WTC11 (cell line): ENCODE measurements around the gene LRRC8D. TPM values are rescaled to one million over a fixed set of nuclear protein-coding genes. Genes with fewer than 3 reads are reported as not detected.

Experiments
- ATAC-seq: fragments of 200-7000 bp; cut with Tn5 transposase; 2 replicates; pipeline ENCODE4 v1.10.0; 2021; ENCODE audit warnings: mild to moderate bottlenecking, moderate library complexity
- CTCF ChIA-PET: fragments of 300-600 bp; sonication (Branson Sonifier 250); formaldehyde crosslinking; loops from one replicate; lab custom pipeline; 2021; ENCODE audit warnings: antibody characterized with exemption; lab: Charles Lee
- POLR2A ChIA-PET: fragments of 350-600 bp; sonication (Branson Sonifier 250); formaldehyde crosslinking; loops from one replicate; lab custom pipeline; 2021; ENCODE audit warnings: antibody characterized with exemption; lab: Charles Lee
- DNase-seq: peaks from one replicate; pipeline ENCODE4 v3.0.0; 2021; ENCODE audit warnings: low spot score
- H3K27ac Mint-ChIP-seq: 2 replicates; pipeline ENCODE4 v1.8.0; 2021; ENCODE audit warnings: mixed read lengths
- H3K27me3 Mint-ChIP-seq: 2 replicates; pipeline ENCODE4 v1.8.0; 2021; ENCODE audit warnings: low read depth, mild to moderate bottlenecking, moderate library complexity, mixed read lengths
- H3K36me3 Mint-ChIP-seq: 2 replicates; pipeline ENCODE4 v1.8.0; 2021; ENCODE audit warnings: mixed read lengths
- H3K4me1 Mint-ChIP-seq: 2 replicates; pipeline ENCODE4 v1.8.0; 2022; ENCODE audit warnings: mixed read lengths
- H3K4me3 Mint-ChIP-seq: 2 replicates; pipeline ENCODE4 v1.8.0; 2021; ENCODE audit warnings: mild to moderate bottlenecking, moderate library complexity, mixed read lengths
- H3K9me3 Mint-ChIP-seq: 2 replicates; pipeline ENCODE4 v1.8.0; 2021; ENCODE audit warnings: mixed read lengths
- FOXP4 ChIP-seq: sonication (generic); formaldehyde crosslinking; IDR thresholded peaks from 2 replicates; pipeline ENCODE4 v1.8.0; 2022; ENCODE audit warnings: mild to moderate bottlenecking, missing genetic modification reagents
- GRHL2 ChIP-seq: fragments of 250-450 bp; sonication (Bioruptor Pico); IDR thresholded peaks from 2 replicates; pipeline ENCODE4 v1.8.0; 2022; ENCODE audit warnings: mild to moderate bottlenecking, moderate library complexity; ENCODE audit not compliant: insufficient replicate concordance, severe bottlenecking
- GTF2I ChIP-seq: fragments of 250-450 bp; sonication (Bioruptor Pico); conservative IDR thresholded peaks from 2 replicates; pipeline ENCODE4 v1.4.0; 2021; ENCODE audit warnings: mild to moderate bottlenecking
- HMGA2 ChIP-seq: fragments of 250-450 bp; sonication (Bioruptor Pico); IDR thresholded peaks from 2 replicates; pipeline ENCODE4 v1.4.0; 2021; ENCODE audit warnings: mild to moderate bottlenecking, moderate library complexity
- IRF2 ChIP-seq: sonication (generic); formaldehyde crosslinking; IDR thresholded peaks from 2 replicates; pipeline ENCODE4 v1.8.0; 2022; ENCODE audit warnings: low read depth, missing genetic modification reagents, borderline replicate concordance
- JUN ChIP-seq: sonication (generic); formaldehyde crosslinking; IDR thresholded peaks from 2 replicates; pipeline ENCODE4 v1.8.0; 2023; ENCODE audit warnings: mild to moderate bottlenecking, missing genetic modification reagents
- KAT7 ChIP-seq: sonication (generic); formaldehyde crosslinking; IDR thresholded peaks from 2 replicates; pipeline ENCODE4 v1.8.1; 2023; ENCODE audit warnings: missing genetic modification reagents, mild to moderate bottlenecking, borderline replicate concordance
- NFATC4 ChIP-seq: fragments of 250-450 bp; sonication (Bioruptor Pico); IDR thresholded peaks from 2 replicates; pipeline ENCODE4 v1.9.0; 2021; ENCODE audit warnings: mild to moderate bottlenecking
- ZNF121 ChIP-seq: sonication (generic); formaldehyde crosslinking; IDR thresholded peaks from 2 replicates; pipeline ENCODE4 v1.8.0; 2023; ENCODE audit warnings: missing genetic modification reagents
- total RNA-seq: library from RNA; stranded (reverse); gene quantifications from 3 replicates; pipeline ENCODE4 v1.2.3, GENCODE V29; 2021
- TF ChIP-seq, protein P1 (sequence below): sonication (generic); formaldehyde crosslinking; IDR thresholded peaks from 2 replicates; pipeline ENCODE4 v1.8.1; 2022; ENCODE audit warnings: low read depth, missing genetic modification reagents, borderline replicate concordance
- TF ChIP-seq, protein P2 (sequence below): fragments of 250-450 bp; sonication (Bioruptor Pico); IDR thresholded peaks from 2 replicates; pipeline ENCODE4 v1.9.0; 2021; ENCODE audit warnings: mild to moderate bottlenecking, borderline replicate concordance
- TF ChIP-seq, protein P3 (sequence below): sonication (generic); formaldehyde crosslinking; IDR thresholded peaks from 2 replicates; pipeline ENCODE4 v1.8.0; 2022; ENCODE audit warnings: mild to moderate bottlenecking, missing genetic modification reagents
- TF ChIP-seq, protein P4 (sequence below): sonication (generic); formaldehyde crosslinking; IDR thresholded peaks from 2 replicates; pipeline ENCODE4 v1.8.1; 2022; ENCODE audit warnings: mild to moderate bottlenecking, moderate library complexity, missing genetic modification reagents

Gene LRRC8D
- total RNA-seq, 1 experiment from 2014 or later: 42.6 TPM

- TF ChIP-seq FOXP4 (CRISPR knock-in tag): no peak
These were observed 154.1 kb downstream of the LRRC8D start (continued) for GRCh38 chr1:89974696-89975470.

DNA sequence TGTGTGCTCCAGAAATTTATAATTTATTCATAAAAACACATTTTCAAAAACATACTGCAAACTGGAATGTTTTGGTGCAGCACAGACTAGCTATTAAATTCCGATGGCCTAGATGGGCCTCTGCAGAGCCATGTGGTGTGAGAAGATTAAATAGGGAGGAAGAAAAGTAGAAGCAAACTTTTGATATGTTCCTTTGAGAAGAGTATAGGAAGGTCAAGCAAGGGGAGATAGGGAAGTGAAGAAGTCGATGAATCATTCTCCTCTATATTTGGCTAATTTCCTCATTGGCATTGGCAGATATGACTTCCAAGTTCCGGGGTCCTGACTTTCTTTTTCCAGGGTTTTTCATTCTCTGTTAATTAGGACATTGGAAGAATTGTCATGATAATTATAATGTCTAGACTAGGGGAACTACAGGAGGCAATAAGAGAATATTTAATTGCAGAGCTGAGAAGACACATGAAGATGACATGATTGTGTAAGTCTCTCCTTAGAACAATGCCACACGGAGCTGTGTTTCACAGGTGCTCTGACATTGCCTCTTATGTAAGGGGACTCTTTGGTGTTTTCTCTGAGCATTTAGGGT, 154.8 kb downstream of the LRRC8D start:
- ChIA-PET CTCF (interaction anchor here (0.5 to 1.2 kb wide), 3 partner anchors 163 to 171 kb away, joined by 3 to 4 read pairs (median 4); no protein-coding TSS in a partner anchor), POLR2A (no interaction called here)
- no peak for ATAC-seq
- no peak for DNase-seq
- TF ChIP-seq, protein P1, sequence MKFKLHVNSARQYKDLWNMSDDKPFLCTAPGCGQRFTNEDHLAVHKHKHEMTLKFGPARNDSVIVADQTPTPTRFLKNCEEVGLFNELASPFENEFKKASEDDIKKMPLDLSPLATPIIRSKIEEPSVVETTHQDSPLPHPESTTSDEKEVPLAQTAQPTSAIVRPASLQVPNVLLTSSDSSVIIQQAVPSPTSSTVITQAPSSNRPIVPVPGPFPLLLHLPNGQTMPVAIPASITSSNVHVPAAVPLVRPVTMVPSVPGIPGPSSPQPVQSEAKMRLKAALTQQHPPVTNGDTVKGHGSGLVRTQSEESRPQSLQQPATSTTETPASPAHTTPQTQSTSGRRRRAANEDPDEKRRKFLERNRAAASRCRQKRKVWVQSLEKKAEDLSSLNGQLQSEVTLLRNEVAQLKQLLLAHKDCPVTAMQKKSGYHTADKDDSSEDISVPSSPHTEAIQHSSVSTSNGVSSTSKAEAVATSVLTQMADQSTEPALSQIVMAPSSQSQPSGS (CRISPR knock-in tag): no peak
- TF ChIP-seq GTF2I: no peak
- TF ChIP-seq HMGA2 (CRISPR knock-in tag): no peak
- TF ChIP-seq, protein P2, sequence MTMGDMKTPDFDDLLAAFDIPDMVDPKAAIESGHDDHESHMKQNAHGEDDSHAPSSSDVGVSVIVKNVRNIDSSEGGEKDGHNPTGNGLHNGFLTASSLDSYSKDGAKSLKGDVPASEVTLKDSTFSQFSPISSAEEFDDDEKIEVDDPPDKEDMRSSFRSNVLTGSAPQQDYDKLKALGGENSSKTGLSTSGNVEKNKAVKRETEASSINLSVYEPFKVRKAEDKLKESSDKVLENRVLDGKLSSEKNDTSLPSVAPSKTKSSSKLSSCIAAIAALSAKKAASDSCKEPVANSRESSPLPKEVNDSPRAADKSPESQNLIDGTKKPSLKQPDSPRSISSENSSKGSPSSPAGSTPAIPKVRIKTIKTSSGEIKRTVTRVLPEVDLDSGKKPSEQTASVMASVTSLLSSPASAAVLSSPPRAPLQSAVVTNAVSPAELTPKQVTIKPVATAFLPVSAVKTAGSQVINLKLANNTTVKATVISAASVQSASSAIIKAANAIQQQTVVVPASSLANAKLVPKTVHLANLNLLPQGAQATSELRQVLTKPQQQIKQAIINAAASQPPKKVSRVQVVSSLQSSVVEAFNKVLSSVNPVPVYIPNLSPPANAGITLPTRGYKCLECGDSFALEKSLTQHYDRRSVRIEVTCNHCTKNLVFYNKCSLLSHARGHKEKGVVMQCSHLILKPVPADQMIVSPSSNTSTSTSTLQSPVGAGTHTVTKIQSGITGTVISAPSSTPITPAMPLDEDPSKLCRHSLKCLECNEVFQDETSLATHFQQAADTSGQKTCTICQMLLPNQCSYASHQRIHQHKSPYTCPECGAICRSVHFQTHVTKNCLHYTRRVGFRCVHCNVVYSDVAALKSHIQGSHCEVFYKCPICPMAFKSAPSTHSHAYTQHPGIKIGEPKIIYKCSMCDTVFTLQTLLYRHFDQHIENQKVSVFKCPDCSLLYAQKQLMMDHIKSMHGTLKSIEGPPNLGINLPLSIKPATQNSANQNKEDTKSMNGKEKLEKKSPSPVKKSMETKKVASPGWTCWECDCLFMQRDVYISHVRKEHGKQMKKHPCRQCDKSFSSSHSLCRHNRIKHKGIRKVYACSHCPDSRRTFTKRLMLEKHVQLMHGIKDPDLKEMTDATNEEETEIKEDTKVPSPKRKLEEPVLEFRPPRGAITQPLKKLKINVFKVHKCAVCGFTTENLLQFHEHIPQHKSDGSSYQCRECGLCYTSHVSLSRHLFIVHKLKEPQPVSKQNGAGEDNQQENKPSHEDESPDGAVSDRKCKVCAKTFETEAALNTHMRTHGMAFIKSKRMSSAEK (CRISPR knock-in tag): no peak
- no peak for TF ChIP-seq IRF2 (CRISPR knock-in tag)
- no peak for TF ChIP-seq KAT7
- TF ChIP-seq GRHL2: no peak
- TF ChIP-seq, protein P3, sequence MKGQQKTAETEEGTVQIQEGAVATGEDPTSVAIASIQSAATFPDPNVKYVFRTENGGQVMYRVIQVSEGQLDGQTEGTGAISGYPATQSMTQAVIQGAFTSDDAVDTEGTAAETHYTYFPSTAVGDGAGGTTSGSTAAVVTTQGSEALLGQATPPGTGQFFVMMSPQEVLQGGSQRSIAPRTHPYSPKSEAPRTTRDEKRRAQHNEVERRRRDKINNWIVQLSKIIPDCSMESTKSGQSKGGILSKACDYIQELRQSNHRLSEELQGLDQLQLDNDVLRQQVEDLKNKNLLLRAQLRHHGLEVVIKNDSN (CRISPR knock-in tag): no peak
- TF ChIP-seq, protein P4, sequence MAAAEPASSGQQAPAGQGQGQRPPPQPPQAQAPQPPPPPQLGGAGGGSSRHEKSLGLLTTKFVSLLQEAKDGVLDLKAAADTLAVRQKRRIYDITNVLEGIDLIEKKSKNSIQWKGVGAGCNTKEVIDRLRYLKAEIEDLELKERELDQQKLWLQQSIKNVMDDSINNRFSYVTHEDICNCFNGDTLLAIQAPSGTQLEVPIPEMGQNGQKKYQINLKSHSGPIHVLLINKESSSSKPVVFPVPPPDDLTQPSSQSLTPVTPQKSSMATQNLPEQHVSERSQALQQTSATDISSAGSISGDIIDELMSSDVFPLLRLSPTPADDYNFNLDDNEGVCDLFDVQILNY (CRISPR knock-in tag): no peak
- TF ChIP-seq FOXP4 (CRISPR knock-in tag): no peak
- TF ChIP-seq NFATC4: no peak
- no peak for TF ChIP-seq JUN (CRISPR knock-in tag)
- no peak for TF ChIP-seq ZNF121 (CRISPR knock-in tag)
- peaks cover 5% of the 10 kb centered on the region for H3K4me1 Mint-ChIP-seq
- no peaks in the 10 kb centered on the region for H3K9me3 Mint-ChIP-seq
- H3K27me3 Mint-ChIP-seq: no peaks in the 10 kb centered on the region; the same call in 1 of the 2 replicates
- no peak overlapping the region for H3K27ac Mint-ChIP-seq
- no peak overlapping the region for H3K4me3 Mint-ChIP-seq
- H3K36me3 Mint-ChIP-seq: no peaks in the 10 kb centered on the region
